ENCODE data around the gene ZNF439.
"Not testable (repeated sequence)": the region's sequence is repeated elsewhere in the genome, so short reads cannot be mapped to it uniquely, and the experiment has no call there.

ZNF439 gene

GRCh38 chr19:11868188-11868587 lies 19.7 kb downstream of the ZNF439 start:
- no peak for DNase-seq (ENCODE audit: low read depth in 2 of 2)

GRCh38 chr19:11872624-11873023 lies 24.1 kb downstream of the ZNF439 start:
- no peak for DNase-seq (ENCODE audit: low read depth in 2 of 2)

GRCh38 chr19:11873762-11874161 lies 25.2 kb downstream of the ZNF439 start:
- no peak for DNase-seq (ENCODE audit: low read depth in 2 of 2)

- peak; percentile 31 to 37 for DNase-seq (ENCODE audit: low read depth in 2 of 2)
Measured at GRCh38 chr19:11879687-11880266, 31.3 kb downstream of the ZNF439 start.

- DNase-seq (ENCODE audit: low read depth in 2 of 2), result no peak
Measured at GRCh38 chr19:11880598-11880997, 32.1 kb downstream of the ZNF439 start.

GRCh38 chr19:11881151-11881800 lies 32.8 kb downstream of the ZNF439 start:
- DNase-seq (ENCODE audit: low read depth in 2 of 2), result peak; percentile 19 to 39

GRCh38 chr19:11882606-11883005 lies 34.1 kb downstream of the ZNF439 start:
- DNase-seq (ENCODE audit: low read depth in 2 of 2), result no peak

- DNase-seq (ENCODE audit: low read depth in 2 of 2), result no peak
Measured at GRCh38 chr19:11887234-11887610, 38.7 kb downstream of the ZNF439 start.

- DNase-seq (ENCODE audit: low read depth in 2 of 2), result peak; percentile 37 to 60
Measured at GRCh38 chr19:11887611-11888531, 39.3 kb downstream of the ZNF439 start, which contains the start of gene ZNF69. TSS of gene ZNF69 (plus strand) at chr19:11887782. CDS start at chr19:11887924, 142 bp downstream.

- DNase-seq (ENCODE audit: low read depth in 2 of 2), result not testable (repeated sequence)
Measured at GRCh38 chr19:11889901-11890300, 41.4 kb downstream of the ZNF439 start.

- no peak for DNase-seq (ENCODE audit: low read depth in 2 of 2)
Measured at GRCh38 chr19:11890634-11891033, 42.1 kb downstream of the ZNF439 start.

GRCh38 chr19:11894851-11895250 lies 46.3 kb downstream of the ZNF439 start:
- DNase-seq (ENCODE audit: low read depth in 2 of 2), result no peak

- no peak for DNase-seq (ENCODE audit: low read depth in 2 of 2)
Measured at GRCh38 chr19:11902228-11902627, 53.7 kb downstream of the ZNF439 start.

- no peak for DNase-seq (ENCODE audit: low read depth in 2 of 2)
Measured at GRCh38 chr19:11905928-11906327, 57.4 kb downstream of the ZNF439 start.

- DNase-seq (ENCODE audit: low read depth in 2 of 2), result not testable (repeated sequence)
Measured at GRCh38 chr19:11911937-11912336, 63.4 kb downstream of the ZNF439 start.

- DNase-seq (ENCODE audit: low read depth in 2 of 2), result not testable (repeated sequence)
Measured at GRCh38 chr19:11914417-11915051, 66.0 kb downstream of the ZNF439 start.

Data from stimulated activated CD8-positive, alpha-beta memory T cell treated with anti-CD3 and anti-CD28 coated beads, Interleukin-2, amount 100 ng/mL, for 48 hours (primary cell).